Measurements from ENCODE around the gene DIS3L.
"Not testable (repeated sequence)": the region's sequence is repeated elsewhere in the genome, so short reads cannot be mapped to it uniquely, and the experiment has no call there.

DIS3L gene

DNA sequence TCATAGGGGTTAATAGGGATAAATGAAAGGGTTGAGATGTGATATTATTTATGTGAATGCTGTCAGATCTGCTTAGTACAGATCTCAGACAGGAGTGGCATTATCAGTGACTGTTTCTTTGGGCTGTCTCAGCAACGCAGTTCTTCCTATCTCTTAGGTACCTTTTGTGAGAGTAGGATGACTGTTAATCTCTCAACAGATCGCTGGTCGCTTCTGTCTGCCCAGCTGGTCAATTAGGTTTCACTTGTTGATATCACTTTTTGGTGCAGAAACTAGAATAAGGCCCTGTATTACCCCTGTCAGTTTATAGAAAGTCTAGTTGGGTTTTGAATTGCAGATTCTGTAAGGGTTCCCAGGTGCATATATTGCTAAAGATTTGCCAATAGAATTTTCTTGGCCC is 16.5 kb downstream of the DIS3L start:
- Mint-ChIP-seq H3K27ac (no peak overlapping the region), H3K4me3 (no peak overlapping the region), H3K9me3 (no peaks in the 10 kb centered on the region), H3K27me3 (ENCODE audit: low read depth) (no peaks in the 10 kb centered on the region), H3K36me3 (ENCODE audit: low read depth) (peaks cover 48% of the 10 kb centered on the region), H3K4me1 (ENCODE audit: low read depth) (no peaks in the 10 kb centered on the region)
- no peak for DNase-seq (ENCODE audit: low spot score)

DNA sequence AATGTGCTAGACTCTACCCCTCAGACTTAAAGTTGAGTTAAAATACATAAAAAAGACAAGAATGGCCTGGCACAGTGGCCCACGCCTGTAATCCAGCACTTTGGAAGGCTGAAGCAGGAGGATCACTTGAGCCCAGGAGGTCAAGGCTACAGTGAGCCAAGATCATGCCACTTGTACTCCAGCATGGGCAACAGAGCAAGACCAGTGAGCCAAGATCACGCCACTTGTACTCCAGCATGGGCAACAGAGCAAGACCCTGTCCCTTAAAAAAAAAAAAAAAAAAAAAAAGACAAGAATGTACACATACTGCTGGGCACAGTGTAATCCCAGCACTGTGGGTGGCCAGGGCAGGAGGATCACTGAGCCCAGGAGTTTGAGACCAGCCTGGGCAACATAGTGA is 17.4 kb downstream of the DIS3L start:
- no peaks in the 10 kb centered on the region for H3K27me3 Mint-ChIP-seq (ENCODE audit: low read depth)
- no peak overlapping the region for H3K4me3 Mint-ChIP-seq
- H3K9me3 Mint-ChIP-seq: no peaks in the 10 kb centered on the region
- H3K36me3 Mint-ChIP-seq (ENCODE audit: low read depth): peaks cover 52% of the 10 kb centered on the region
- H3K4me1 Mint-ChIP-seq (ENCODE audit: low read depth): no peaks in the 10 kb centered on the region
- no peak overlapping the region for H3K27ac Mint-ChIP-seq
- DNase-seq (ENCODE audit: low spot score): no peak

DNA sequence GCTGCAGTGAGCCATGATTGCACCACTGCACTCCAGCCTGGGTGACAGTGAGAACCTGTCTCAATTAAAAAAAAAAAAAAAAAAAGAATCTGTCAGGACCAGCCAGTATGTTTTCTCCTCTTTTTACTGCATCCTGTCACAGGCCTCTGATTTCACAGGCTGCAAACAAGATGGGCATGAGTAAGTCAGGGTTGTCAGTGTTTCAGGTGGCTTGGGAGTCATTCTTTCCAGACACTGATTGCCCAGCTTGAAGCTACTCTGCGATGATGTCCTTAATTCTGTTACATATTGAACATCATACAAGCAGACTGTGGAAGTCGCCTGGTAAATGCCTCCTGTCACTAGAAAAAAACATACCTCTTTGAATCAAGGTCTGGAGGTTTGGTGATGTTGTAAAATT is 18.8 kb downstream of the DIS3L start:
- DNase-seq (ENCODE audit: low spot score): no peak
- H3K4me3 Mint-ChIP-seq: no peak overlapping the region
- peaks cover 57% of the 10 kb centered on the region for H3K36me3 Mint-ChIP-seq (ENCODE audit: low read depth)
- H3K27me3 Mint-ChIP-seq (ENCODE audit: low read depth): no peaks in the 10 kb centered on the region
- H3K9me3 Mint-ChIP-seq: no peaks in the 10 kb centered on the region
- H3K27ac Mint-ChIP-seq: no peak overlapping the region
- no peaks in the 10 kb centered on the region for H3K4me1 Mint-ChIP-seq (ENCODE audit: low read depth)

DNA sequence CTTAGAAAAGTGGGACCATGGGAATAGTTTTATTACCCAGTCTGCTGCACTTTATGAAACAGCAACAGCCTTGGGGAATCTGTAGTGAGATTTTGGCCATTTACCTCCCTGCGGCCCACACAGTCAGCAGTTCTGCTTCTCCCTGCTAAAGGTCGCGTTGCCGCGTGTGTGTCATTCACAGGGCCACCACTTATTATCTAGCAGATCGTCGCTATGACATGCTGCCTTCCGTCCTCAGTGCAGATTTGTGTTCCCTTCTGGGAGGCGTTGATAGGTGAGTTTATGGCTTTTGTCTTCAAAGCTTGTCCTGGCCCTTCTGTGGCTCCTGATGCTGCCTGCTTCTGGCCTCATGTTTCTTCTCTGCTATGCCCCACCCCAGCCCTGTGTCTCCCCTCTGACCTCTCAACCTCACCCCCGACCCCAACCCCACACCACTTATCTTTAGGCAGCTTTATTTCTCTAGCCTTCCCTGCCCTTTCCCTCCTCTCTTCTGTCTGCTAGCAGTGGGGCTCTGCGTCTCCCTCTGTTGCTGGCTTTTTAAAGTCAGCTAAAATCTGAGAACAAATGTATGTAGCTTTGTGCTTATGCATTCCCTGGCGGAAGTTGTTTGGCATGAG is 30.1 kb downstream of the DIS3L start:
- Mint-ChIP-seq H3K9me3 (no peaks in the 10 kb centered on the region), H3K36me3 (ENCODE audit: low read depth) (peaks cover 57% of the 10 kb centered on the region), H3K4me3 (no peak overlapping the region), H3K27me3 (ENCODE audit: low read depth) (no peaks in the 10 kb centered on the region), H3K27ac (no peak overlapping the region), H3K4me1 (ENCODE audit: low read depth) (no peaks in the 10 kb centered on the region)
- no peak for DNase-seq (ENCODE audit: low spot score)

DNA sequence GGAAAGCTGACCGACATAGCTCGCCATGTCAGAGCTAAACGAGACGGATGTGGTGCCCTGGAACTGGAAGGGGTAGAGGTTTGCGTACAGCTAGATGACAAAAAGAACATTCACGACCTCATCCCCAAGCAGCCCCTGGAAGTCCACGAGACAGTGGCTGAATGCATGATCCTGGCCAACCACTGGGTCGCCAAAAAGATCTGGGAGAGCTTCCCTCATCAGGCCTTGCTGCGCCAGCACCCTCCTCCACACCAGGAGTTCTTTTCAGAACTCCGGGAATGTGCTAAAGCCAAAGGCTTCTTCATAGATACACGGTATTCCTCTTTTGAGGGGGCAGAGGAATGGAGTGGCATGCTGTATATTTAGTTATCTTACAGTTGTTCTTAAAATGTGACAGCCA is 32.7 kb downstream of the DIS3L start:
- Mint-ChIP-seq H3K27me3 (ENCODE audit: low read depth) (no peaks in the 10 kb centered on the region), H3K36me3 (ENCODE audit: low read depth) (peaks cover 46% of the 10 kb centered on the region), H3K4me1 (ENCODE audit: low read depth) (no peaks in the 10 kb centered on the region), H3K27ac (no peak overlapping the region), H3K9me3 (no peaks in the 10 kb centered on the region), H3K4me3 (no peak overlapping the region)
- DNase-seq (ENCODE audit: low spot score): no peak

DNA sequence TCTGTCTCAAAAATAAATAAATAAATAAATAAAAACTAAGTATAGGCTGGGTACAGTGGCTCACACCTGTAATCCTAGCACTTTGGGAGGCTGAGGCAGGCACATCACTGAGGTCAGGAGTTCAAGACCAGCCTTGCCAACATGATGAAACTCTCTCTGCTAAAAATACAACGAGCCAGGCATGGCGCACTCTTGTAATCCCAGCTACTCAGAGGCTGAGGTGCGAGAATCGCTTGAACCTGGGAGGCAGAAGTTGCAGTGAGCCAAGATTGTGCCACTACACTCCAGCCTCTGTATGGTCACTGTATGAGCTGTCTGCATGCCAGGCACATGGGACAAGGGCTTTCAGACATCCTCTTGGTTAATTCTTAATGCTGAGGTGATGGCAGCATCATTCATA is 34.4 kb downstream of the DIS3L start:
- no peaks in the 10 kb centered on the region for H3K27me3 Mint-ChIP-seq (ENCODE audit: low read depth)
- no peak overlapping the region for H3K27ac Mint-ChIP-seq
- H3K36me3 Mint-ChIP-seq (ENCODE audit: low read depth): peaks cover 47% of the 10 kb centered on the region
- no peaks in the 10 kb centered on the region for H3K4me1 Mint-ChIP-seq (ENCODE audit: low read depth)
- no peaks in the 10 kb centered on the region for H3K9me3 Mint-ChIP-seq
- H3K4me3 Mint-ChIP-seq: no peak overlapping the region
- no peak for DNase-seq (ENCODE audit: low spot score)

DNA sequence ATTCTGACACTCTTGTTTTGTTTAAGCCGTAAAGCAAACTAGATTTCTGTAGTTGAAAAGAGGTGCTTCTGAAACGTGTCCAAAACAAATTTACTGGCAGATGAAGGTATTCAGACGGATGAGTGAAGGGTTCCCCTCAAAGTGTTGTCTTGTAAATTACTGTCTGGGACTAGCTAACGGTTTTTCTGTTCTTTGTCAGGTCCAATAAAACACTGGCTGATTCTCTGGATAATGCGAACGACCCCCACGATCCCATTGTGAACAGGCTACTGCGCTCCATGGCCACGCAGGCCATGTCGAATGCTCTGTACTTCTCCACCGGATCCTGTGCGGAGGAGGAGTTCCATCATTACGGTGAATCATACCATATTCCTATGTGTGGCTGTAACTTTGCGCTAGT is 35.4 kb downstream of the DIS3L start:
- no peak overlapping the region for H3K27ac Mint-ChIP-seq
- DNase-seq (ENCODE audit: low spot score): no peak

DNA sequence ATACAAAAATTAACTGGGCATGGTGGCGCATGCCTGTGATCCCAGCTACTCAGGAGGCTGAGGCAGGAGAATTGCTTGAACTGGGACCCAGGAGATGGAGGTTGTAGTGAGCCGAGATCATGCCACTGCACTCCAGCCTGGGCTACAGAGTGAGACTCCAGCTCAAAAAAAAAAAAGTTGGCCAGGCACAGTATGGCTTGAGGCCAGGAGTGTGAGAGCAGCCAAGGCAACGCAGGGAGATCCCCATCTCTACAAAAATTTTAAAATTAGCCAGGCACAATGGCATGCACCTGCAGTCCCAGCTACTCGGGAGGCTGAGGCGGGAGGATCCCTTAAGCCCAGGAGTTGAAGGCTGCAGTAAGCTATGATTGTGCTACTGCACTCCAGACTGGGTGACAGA is 55.2 kb downstream of the DIS3L start:
- H3K4me3 Mint-ChIP-seq; H3K4me1 Mint-ChIP-seq (ENCODE audit: low read depth); DNase-seq (ENCODE audit: low spot score); H3K27ac Mint-ChIP-seq; H3K27me3 Mint-ChIP-seq (ENCODE audit: low read depth); H3K9me3 Mint-ChIP-seq: not testable (repeated sequence)
- H3K36me3 Mint-ChIP-seq (ENCODE audit: low read depth): peaks cover 32% of the 10 kb centered on the region

More for the DNA sequence above, 35.4 kb downstream of the DIS3L start:
- Mint-ChIP-seq H3K4me3 (no peak overlapping the region), H3K27me3 (ENCODE audit: low read depth) (no peaks in the 10 kb centered on the region), H3K36me3 (ENCODE audit: low read depth) (peaks cover 47% of the 10 kb centered on the region), H3K4me1 (ENCODE audit: low read depth) (no peaks in the 10 kb centered on the region), H3K9me3 (no peaks in the 10 kb centered on the region)

DNA sequence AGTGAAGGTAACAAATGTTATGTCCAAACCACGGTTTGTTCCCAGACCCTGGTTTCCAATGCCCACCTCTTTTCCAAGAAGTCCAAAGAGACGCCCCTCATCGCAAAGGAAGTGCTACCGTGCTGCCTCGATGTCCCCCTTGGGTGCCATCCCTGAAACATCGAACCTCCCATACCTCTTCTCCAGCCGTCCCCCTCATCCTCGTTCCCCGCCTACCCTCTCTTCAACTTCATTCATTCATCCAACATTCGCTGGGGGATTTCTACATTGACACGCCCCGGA is 62.6 kb downstream of the DIS3L start:
- Mint-ChIP-seq H3K4me3 (peak overlapping the region; percentile 94), H3K36me3 (ENCODE audit: low read depth) (peaks cover 19% of the 10 kb centered on the region), H3K27me3 (ENCODE audit: low read depth) (no peaks in the 10 kb centered on the region), H3K4me1 (ENCODE audit: low read depth) (peaks cover 27% of the 10 kb centered on the region), H3K9me3 (no peaks in the 10 kb centered on the region), H3K27ac (peak overlapping the region; percentile 98)
- DNase-seq (ENCODE audit: low spot score): no peak

DNA sequence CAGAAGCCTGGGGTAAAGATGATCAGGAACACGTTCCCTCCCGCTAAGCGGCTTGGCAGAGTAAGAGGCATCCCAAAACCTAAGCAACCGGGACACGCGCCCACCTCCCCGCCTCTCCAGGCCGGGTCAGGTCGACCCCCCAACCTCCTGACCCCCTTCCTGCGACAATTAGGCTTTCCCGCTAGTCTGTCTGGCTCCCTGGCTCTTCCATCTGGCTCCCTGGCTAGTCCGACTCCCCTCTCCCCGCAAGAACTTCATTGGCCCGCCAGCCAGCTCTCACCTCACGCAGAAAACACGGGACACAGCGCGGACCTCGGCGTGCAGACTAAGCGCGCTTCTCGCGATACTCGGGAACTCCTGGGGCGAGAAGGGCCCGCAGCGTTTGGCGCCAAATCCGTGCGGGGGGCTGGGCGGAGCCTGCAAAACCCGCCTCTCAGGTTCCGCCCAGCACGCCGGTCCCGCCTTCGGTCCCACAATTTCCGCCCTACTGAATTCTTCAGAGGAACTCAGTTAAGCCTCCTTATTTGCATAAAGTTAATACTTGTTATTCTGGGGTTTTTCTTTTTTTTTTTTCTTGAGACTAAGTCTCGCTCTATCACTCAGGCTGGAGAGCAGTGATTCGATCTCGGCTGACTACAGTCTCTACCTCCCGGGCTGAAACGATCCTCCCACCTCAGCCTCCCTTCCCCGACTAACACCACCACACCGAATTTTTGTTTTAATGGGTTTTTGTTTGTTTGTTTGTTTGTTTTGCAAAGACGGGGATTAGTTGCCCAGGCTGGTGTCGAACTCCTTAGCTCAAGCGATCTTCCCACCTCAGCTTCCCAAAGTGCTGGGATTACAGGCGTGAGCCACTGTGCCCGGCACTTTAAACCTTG is 63.2 kb downstream of the DIS3L start, which contains the start of gene TIPIN:
Gene TIPIN, minus strand, starts transcription at position 327 of the 878 bp plus-strand sequence. CDS start 3,738 bp downstream, outside the sequence.
- Mint-ChIP-seq H3K9me3 (no peaks in the 10 kb centered on the region), H3K4me3 (peak within 1 kb of the TSS; percentile 94), H3K27ac (peak within 1 kb of the TSS; percentile 98), H3K4me1 (ENCODE audit: low read depth) (peaks cover 27% of the 10 kb centered on the region), H3K27me3 (ENCODE audit: low read depth) (no peaks in the 10 kb centered on the region), H3K36me3 (ENCODE audit: low read depth) (peaks cover 17% of the 10 kb centered on the region)
- DNase-seq (ENCODE audit: low spot score): peak; percentile 97

DNA sequence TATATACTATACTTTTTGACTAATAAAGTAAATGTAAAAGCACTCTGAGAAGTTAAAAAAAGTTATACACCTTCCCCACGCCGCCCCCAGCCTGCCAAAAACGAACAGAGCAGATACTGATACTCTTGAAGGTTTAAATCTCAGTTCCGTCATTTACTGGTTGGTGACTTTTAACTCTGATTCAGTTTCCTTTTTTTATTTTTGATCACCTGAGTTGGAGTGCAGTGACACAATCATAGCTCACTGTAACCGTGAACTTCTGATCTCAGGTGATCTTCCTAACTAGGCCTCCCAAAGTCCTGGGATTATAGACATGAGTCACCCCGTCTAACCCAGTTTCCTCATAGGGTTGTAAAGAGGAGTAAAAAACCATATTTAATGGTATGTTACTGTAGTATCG is 66.4 kb downstream of the DIS3L start:
- Mint-ChIP-seq H3K27ac (no peak overlapping the region), H3K4me1 (ENCODE audit: low read depth) (peaks cover 12% of the 10 kb centered on the region), H3K27me3 (ENCODE audit: low read depth) (no peaks in the 10 kb centered on the region), H3K4me3 (no peak overlapping the region), H3K36me3 (ENCODE audit: low read depth) (peaks cover 3% of the 10 kb centered on the region), H3K9me3 (no peaks in the 10 kb centered on the region)
- no peak for DNase-seq (ENCODE audit: low spot score)

DNA sequence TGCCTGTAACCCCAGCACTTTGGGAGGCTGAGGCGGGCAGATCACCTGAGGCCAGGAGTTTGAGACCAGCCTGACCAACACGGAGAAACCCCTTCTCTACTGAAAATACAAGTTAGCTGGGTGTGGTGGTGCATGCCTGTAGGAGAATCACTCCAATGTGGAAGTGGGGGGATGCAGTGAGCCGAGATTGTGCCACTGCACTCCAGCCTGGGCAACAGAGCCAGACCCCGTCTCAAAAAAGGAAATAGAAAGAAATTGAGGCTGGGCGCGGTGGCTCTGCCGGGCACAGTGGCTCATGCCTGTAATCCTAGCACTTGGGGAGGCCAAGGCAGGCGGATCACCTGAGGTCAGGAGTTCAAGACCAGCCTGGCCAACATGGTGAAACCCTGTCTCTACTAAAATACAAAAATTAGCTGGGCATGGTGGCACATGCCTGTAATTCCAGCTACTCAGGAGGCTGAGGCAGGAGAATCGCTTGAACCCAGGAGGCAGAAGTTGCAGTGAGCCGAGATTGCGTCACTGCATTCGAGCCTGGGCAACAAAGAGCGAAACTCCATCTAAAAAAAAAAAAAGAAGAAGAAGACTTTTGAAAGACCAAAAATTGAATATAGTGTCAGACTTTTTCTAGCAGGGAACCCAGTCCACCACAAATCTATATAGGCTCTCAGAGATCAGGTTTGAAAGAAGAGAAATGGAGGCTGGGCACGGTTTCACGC is 68.5 kb downstream of the DIS3L start:
- not testable (repeated sequence) for H3K36me3 Mint-ChIP-seq (ENCODE audit: low read depth); H3K4me3 Mint-ChIP-seq; DNase-seq (ENCODE audit: low spot score); H3K4me1 Mint-ChIP-seq (ENCODE audit: low read depth); H3K27me3 Mint-ChIP-seq (ENCODE audit: low read depth); H3K27ac Mint-ChIP-seq; H3K9me3 Mint-ChIP-seq

DNA sequence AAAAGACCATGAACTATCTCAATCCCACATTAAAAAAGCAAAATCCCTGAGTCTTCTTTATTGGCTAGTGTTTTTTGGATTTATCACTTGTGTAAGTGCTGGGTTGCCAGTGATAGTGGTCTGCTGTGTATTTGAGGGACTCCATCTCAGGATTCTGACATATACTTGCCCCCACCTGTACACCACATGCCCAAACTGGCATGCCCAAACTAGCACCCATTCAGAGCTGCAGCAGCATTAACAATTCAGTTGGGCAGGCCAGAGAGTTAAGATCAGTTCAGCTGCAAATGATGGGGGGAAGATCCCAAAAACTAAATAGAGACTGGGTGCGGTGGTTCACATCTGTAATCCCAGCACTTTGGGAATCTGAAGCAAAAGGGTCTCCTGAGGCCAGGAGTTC is 69.4 kb downstream of the DIS3L start:
- Mint-ChIP-seq H3K36me3 (ENCODE audit: low read depth) (no peaks in the 10 kb centered on the region), H3K27ac (no peak overlapping the region), H3K4me3 (no peak overlapping the region), H3K9me3 (no peaks in the 10 kb centered on the region), H3K27me3 (ENCODE audit: low read depth) (no peaks in the 10 kb centered on the region), H3K4me1 (ENCODE audit: low read depth) (no peaks in the 10 kb centered on the region)
- no peak for DNase-seq (ENCODE audit: low spot score)

DNA sequence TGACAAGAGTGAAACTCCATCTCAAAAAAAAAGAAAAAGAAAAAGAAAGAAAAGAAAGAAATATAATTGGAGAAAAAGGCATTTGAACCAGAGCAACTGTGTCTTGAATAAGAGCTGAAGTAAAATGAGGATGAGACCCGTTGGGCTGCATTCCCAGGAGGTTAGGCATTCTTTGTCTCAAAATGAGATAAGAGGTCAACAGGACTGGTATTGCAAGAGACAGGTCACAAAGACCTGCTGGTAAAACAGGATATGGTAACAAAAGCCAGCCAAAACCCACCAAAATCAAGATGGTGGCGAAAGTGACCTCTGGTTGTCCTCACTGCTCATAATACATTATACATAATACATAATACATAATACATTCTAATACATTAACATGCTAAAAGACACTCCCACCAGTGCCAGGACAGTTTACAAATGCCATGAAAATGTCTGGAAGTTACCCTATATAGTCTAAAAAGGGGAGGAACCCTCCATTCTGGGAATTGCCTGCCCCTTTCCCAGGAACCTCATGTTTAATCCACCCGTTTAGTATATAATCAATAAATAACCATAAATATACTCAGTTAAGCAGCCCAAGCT is 71.7 kb downstream of the DIS3L start:
- Mint-ChIP-seq H3K27me3 (ENCODE audit: low read depth) (no peaks in the 10 kb centered on the region), H3K4me1 (ENCODE audit: low read depth) (peaks cover 7% of the 10 kb centered on the region), H3K9me3 (no peaks in the 10 kb centered on the region), H3K4me3 (no peak overlapping the region), H3K36me3 (ENCODE audit: low read depth) (no peaks in the 10 kb centered on the region), H3K27ac (no peak overlapping the region)
- no peak for DNase-seq (ENCODE audit: low spot score)
